ENCODE results near the gene TRNAU1AP. TPM values are rescaled to one million over a fixed set of nuclear protein-coding genes. Genes with fewer than 3 reads are reported as not detected.

Gene TRNAU1AP
- total and polyA plus RNA-seq, 2 of the 13 experiments (the other 11 are each of a cell fraction or from before 2014, with no cell fraction given): 29.0 to 42.9 TPM

- TF ChIP-seq KAT8 (CRISPR knock-in tag; IDR thresholded peaks at IDR 0.05) (no peak), ZNF264 (CRISPR knock-in tag; IDR thresholded peaks at IDR 0.05) (no peak), ZBTB14 (CRISPR knock-in tag; IDR thresholded peaks at IDR 0.05) (no peak), ZEB1 (IDR thresholded peaks at IDR 0.05; ENCODE audit: insufficient replicate concordance, low read depth) (no peak), E2F1 (CRISPR knock-in tag; IDR thresholded peaks at IDR 0.05) (no peak)
Observed at GRCh38 chr1:28566931-28567330, 14.0 kb downstream of the TRNAU1AP start (continued).

GRCh38 chr1:28571911-28572310 is 19.0 kb downstream of the TRNAU1AP start:
- intact Hi-C loops (cut with micrococcal nuclease; ENCODE audit: unreplicated experiment): no loop called here
- Histone ChIP-seq H3K4me2 (ENCODE audit: low read depth, low read length) (no peak overlapping the region), H3K9me3 (ENCODE audit: low read length) (no peaks in the 10 kb centered on the region), H3K4me1 (ENCODE audit: insufficient read depth, low read length) (no peaks in the 10 kb centered on the region), H3K27ac (ENCODE audit: extremely low read length, insufficient read depth, low read length) (no peak overlapping the region), H2AFZ (ENCODE audit: low read length) (no peak overlapping the region), H3K4me3 (replicated peaks in 1 of 3; ENCODE audit: insufficient read depth in 1 of 3, low read depth in 2 of 3, low read length in 3 of 3) (no peak overlapping the region), H3K27me3 (ENCODE audit: control insufficient read depth in 1 of 2, insufficient read depth in 2 of 2, low read length in 2 of 2) (no peaks in the 10 kb centered on the region), H3K36me3 (replicated peaks in 1 of 2; ENCODE audit: control insufficient read depth in 1 of 2, insufficient read depth in 2 of 2, low read length in 2 of 2) (peaks cover 9 to 29% of the 10 kb centered on the region in 2 experiments; a peak in 4 of 5 replicates), H3K9ac (ENCODE audit: insufficient read depth, low read depth, low read length) (no peak overlapping the region), H4K20me1 (ENCODE audit: insufficient read depth, low read length) (peaks cover 1% of the 10 kb centered on the region; the same call in 1 of the 2 replicates), H3K79me2 (ENCODE audit: insufficient read depth, low read length) (no peaks in the 10 kb centered on the region)
- in situ Hi-C loops (cut with HindIII; ENCODE audit: extremely low pct_ligation_motif_present, low pct_unique_long_range_greater_than_20kb): no loop called here
- ATAC-seq (no peak), FAIRE-seq (no peak), DNase-seq (ENCODE audit: low spot score) (no peak)
- BruUV-seq (replicated peaks): no TSS peak
- 95% methylated on average over 4 of the region's 4 CpGs for WGBS (ENCODE audit: low lambda C conversion rate)
- ChIA-PET POLR2A (interaction anchor here (0.8 to 2.2 kb wide), 3 partner anchors 10 to 18 kb away, joined by 3 to 16 read pairs (median 4); no protein-coding TSS in a partner anchor), CTCF (ENCODE audit: low intra/inter-chr PET ratio, low total read pairs) (no interaction called here)
- TF ChIP-seq CBX1 (IDR thresholded peaks at IDR 0.05; ENCODE audit: low read depth) (no peak), NFKB2 (CRISPR knock-in tag; IDR thresholded peaks at IDR 0.05; ENCODE audit: borderline replicate concordance) (no peak), SAP130 (CRISPR knock-in tag; IDR thresholded peaks at IDR 0.05; ENCODE audit: low read depth) (no peak), ZNF512B (CRISPR knock-in tag; IDR thresholded peaks at IDR 0.05; ENCODE audit: borderline replicate concordance) (no peak), TEAD2 (CRISPR knock-in tag; IDR thresholded peaks at IDR 0.05) (no peak), KMT2A (CRISPR knock-in tag; IDR thresholded peaks at IDR 0.05) (no peak), ZFP1 (CRISPR knock-in tag; IDR thresholded peaks at IDR 0.05) (no peak), ZBTB25 (CRISPR knock-in tag; IDR thresholded peaks at IDR 0.05) (no peak)
